SU-DHL-6 (cell line): ENCODE measurements around the gene SLC6A7.

ENCODE experiments used
- EZH2phosphoT487 ChIP-seq: fragments of 200-600 bp; sonication (generic), shearing (Covaris generic); conservative IDR thresholded peaks from 2 replicates; pipeline ENCODE4 v1.6.1; 2018; ENCODE audit warnings: mild to moderate bottlenecking, antibody characterized with exemption, low read length, moderate library complexity, mixed read lengths
- TF ChIP-seq, protein P1 (sequence below): fragments of 200-600 bp; sonication (generic); IDR thresholded peaks from one replicate; pipeline ENCODE4 v1.5.1; 2017; ENCODE audit warnings: antibody characterized with exemption, mild to moderate bottlenecking, low read length, moderate library complexity; ENCODE audit not compliant: insufficient read depth, poor library complexity, severe bottlenecking

DNA sequence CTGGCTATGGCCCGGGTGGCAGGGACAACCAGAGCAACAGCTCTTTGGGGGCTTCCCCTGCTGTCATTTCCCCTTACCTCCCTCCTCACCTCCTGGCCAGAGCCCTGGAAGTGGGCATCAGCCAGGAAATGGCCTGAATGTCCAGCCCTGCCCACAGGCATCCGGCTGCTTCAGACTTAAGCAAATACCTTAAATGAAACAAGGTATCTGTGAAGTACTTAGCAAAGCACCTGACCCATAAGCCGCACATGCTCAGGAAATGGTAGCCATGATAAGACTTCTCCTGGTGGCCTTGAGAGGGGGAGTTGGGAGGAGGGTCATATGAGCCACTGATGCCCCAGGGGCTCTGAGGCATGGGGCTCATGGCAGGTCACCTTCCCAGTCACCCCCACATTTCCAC is 55.9 kb downstream of the SLC6A7 start:
- TF ChIP-seq, protein P1, sequence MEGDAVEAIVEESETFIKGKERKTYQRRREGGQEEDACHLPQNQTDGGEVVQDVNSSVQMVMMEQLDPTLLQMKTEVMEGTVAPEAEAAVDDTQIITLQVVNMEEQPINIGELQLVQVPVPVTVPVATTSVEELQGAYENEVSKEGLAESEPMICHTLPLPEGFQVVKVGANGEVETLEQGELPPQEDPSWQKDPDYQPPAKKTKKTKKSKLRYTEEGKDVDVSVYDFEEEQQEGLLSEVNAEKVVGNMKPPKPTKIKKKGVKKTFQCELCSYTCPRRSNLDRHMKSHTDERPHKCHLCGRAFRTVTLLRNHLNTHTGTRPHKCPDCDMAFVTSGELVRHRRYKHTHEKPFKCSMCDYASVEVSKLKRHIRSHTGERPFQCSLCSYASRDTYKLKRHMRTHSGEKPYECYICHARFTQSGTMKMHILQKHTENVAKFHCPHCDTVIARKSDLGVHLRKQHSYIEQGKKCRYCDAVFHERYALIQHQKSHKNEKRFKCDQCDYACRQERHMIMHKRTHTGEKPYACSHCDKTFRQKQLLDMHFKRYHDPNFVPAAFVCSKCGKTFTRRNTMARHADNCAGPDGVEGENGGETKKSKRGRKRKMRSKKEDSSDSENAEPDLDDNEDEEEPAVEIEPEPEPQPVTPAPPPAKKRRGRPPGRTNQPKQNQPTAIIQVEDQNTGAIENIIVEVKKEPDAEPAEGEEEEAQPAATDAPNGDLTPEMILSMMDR = no peak
- TF ChIP-seq EZH2phosphoT487 = no peak
